ENCODE measurements around the gene FOXJ2.

- TF ChIP-seq, protein P1, sequence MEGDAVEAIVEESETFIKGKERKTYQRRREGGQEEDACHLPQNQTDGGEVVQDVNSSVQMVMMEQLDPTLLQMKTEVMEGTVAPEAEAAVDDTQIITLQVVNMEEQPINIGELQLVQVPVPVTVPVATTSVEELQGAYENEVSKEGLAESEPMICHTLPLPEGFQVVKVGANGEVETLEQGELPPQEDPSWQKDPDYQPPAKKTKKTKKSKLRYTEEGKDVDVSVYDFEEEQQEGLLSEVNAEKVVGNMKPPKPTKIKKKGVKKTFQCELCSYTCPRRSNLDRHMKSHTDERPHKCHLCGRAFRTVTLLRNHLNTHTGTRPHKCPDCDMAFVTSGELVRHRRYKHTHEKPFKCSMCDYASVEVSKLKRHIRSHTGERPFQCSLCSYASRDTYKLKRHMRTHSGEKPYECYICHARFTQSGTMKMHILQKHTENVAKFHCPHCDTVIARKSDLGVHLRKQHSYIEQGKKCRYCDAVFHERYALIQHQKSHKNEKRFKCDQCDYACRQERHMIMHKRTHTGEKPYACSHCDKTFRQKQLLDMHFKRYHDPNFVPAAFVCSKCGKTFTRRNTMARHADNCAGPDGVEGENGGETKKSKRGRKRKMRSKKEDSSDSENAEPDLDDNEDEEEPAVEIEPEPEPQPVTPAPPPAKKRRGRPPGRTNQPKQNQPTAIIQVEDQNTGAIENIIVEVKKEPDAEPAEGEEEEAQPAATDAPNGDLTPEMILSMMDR (IDR thresholded peaks at IDR 0.05), result no peak
- no peak for TF ChIP-seq POLR2AphosphoS5 (IDR thresholded peaks at IDR 0.05)
Measured at GRCh38 chr12:8018666-8019581, 13.6 kb upstream of the FOXJ2 start.
